Ovary (tissue), 9 donors: ENCODE results near the gene SCN9A. TPM values are rescaled to one million over a fixed set of nuclear protein-coding genes. Genes with fewer than 3 reads are reported as not detected.

Source experiments
- DNase-seq, 5 donors: peaks; one replicate each; pipeline ENCODE4 v3.0.0-alpha.2; 2019 to 2020
- H3K27ac ChIP-seq, 2 donors: fragments of 200-600 bp; one replicate each; pipeline versions ENCODE4 v1.5.1 to v1.8.0; 2019 to 2022
- H3K27me3 ChIP-seq: fragments of 200-600 bp; one replicate; pipeline ENCODE4 v1.8.0; 2022
- H3K36me3 ChIP-seq: fragments of 200-600 bp; sonication (generic); one replicate; pipeline ENCODE4 v1.5.1; 2019
- H3K4me1 ChIP-seq: one replicate; pipeline ENCODE4 v1.8.1; 2013; ENCODE audit warnings: mild to moderate bottlenecking, moderate library complexity; ENCODE audit not compliant: insufficient read depth
- H3K4me3 ChIP-seq: fragments of 200-600 bp; sonication (generic); one replicate; pipeline ENCODE4 v1.5.1; 2017
- H3K9me3 ChIP-seq, 2 donors: fragments of 200-600 bp in 1 of 2; sonication (generic) in 1 of 2; one replicate each; pipeline versions ENCODE4 v1.5.1 to v1.8.1; 2013 to 2019; ENCODE audit warnings: mild to moderate bottlenecking in 1 of 2, moderate library complexity in 1 of 2
- EP300 ChIP-seq: sonication (generic); formaldehyde crosslinking; IDR thresholded peaks from one replicate; pipeline ENCODE4 v1.6.1; 2017; ENCODE audit warnings: antibody characterized with exemption
- POLR2A ChIP-seq: fragments of 450-650 bp; IDR thresholded peaks from one replicate; pipeline ENCODE4 v1.6.1; 2017; ENCODE audit warnings: antibody characterized with exemption, mild to moderate bottlenecking, moderate library complexity
- WGBS, 3 donors: extraction: QIAGEN DNeasy Blood & Tissue Kit in 1 of 3; methylation state at CpG; one replicate each; pipeline versions ENCODE4 v1.1.5 to v1.1.7; 2013 to 2017; 5-methylcytosine and 5-hydroxymethylcytosine counted together
- intact Hi-C, 4 donors: fragments of 100-400 bp; cut with DNase I; formaldehyde crosslinking; loops; one replicate each; pipeline versions ENCODE4 v1.11.0 to v1.15.1; 2022 to 2023
- polyA plus RNA-seq, 2 donors: library from polyadenylated mRNA; stranded (reverse); fragments of 200-250 nt in 1 of 2; fragments of 350-450 nt in 1 of 2; fragmentation: Illumina TruSeq in 1 of 2; extraction: RNeasy Lipid Tissue Mini Kit (QIAGEN cat#74804) in 1 of 2; gene quantifications; one replicate each; pipeline ENCODE4 v1.2.3, GENCODE V29; 2013 to 2014
- total RNA-seq, 7 donors: library from RNA; depleted of rRNA in 2 of 7; stranded (reverse); fragments of >200 nt in 2 of 7; fragmentation: NEBNext Ultra II Directional in 3 of 7; extraction: Animal tissue kit (Norgen Biotek cat#: 25700) in 3 of 7; gene quantifications; one replicate each; pipeline versions ENCODE4 v1.1.0 to v1.2.4, GENCODE V29; 2016 to 2023
- TF ChIP-seq, protein P1 (sequence below), 3 donors: fragments of 450-650 bp in 2 of 3; fragments of 200-600 bp in 1 of 3; IDR thresholded peaks; one replicate each; pipeline versions ENCODE4 v1.5.1 to v1.8.0; 2016 to 2022; ENCODE audit warnings: antibody characterized with exemption in 3 of 3, mild to moderate bottlenecking in 1 of 3
- donor health status: DM: no; HTN: no; CAD: no; lungs with moderate emphysema.
- donor health status: DM: no; HTN: no; CAD: no.
- donor health status: Bipolar disorder and iron deficiency.
- donor health status: DM: yes; HTN: yes; CAD: no.
- donor health status: DM: no; HTN: no; CAD: no.
- donor health status: DM: yes; HTN: yes; CAD: no.

The SCN9A gene
- total and polyA plus RNA-seq, 9 donors: 0.33 to 4.5 (median 1.3) TPM

DNA sequence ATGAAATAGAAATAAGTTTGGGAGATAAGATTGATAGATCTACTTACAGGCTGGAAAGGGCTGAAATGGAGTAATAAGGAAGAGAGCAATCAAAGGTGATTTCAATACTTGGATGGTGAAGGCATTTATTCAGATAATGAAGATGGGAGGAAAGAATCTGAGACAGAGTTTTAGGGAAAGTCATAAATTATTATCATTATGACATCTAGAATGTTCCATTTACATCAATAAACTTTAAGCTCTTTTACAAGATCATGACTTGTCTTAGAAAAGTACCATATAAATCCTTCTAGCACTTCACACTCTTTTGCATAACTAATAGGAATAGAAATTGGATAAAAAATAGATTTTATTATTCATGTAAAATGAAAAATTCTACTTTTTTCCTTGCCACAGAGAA lies 2.2 kb downstream of the SCN9A start:
- Histone ChIP-seq H3K9me3 (no peaks in the 10 kb centered on the region), H3K4me1 (peaks cover 4% of the 10 kb centered on the region), H3K4me3 (no peak overlapping the region), H3K36me3 (no peaks in the 10 kb centered on the region), H3K27ac (no peak overlapping the region), H3K27me3 (no peaks in the 10 kb centered on the region)
- no peak for DNase-seq
- TF ChIP-seq, protein P1, sequence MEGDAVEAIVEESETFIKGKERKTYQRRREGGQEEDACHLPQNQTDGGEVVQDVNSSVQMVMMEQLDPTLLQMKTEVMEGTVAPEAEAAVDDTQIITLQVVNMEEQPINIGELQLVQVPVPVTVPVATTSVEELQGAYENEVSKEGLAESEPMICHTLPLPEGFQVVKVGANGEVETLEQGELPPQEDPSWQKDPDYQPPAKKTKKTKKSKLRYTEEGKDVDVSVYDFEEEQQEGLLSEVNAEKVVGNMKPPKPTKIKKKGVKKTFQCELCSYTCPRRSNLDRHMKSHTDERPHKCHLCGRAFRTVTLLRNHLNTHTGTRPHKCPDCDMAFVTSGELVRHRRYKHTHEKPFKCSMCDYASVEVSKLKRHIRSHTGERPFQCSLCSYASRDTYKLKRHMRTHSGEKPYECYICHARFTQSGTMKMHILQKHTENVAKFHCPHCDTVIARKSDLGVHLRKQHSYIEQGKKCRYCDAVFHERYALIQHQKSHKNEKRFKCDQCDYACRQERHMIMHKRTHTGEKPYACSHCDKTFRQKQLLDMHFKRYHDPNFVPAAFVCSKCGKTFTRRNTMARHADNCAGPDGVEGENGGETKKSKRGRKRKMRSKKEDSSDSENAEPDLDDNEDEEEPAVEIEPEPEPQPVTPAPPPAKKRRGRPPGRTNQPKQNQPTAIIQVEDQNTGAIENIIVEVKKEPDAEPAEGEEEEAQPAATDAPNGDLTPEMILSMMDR (IDR thresholded peaks at IDR 0.05): no peak
- no peak for TF ChIP-seq EP300
- TF ChIP-seq POLR2A: no peak
- intact Hi-C loops: no loop called here

DNA sequence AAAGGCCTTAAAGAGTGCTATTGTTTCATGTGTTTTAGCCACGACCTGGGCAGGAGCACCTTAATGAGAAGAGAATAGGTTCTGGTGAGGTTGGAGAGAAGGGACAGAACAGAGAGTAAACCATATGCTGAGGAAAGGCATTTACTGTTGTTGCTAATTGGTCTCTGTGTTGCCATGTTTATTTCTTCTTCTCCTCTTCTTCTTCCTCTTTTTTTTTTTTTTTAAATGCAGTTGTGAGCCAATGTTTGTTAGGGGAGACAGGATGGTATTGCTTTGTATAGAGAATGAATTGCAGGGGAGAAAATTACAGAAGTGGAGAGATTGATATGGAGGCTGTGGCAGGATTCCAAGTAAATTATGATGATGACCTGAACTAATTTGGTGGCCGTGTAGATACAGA lies 2.6 kb downstream of the SCN9A start:
- H3K27me3 ChIP-seq: no peaks in the 10 kb centered on the region
- WGBS, 3 donors: 55 to 63% (median 57%) methylated on average over 2 of the region's 2 CpGs
- H3K4me1 ChIP-seq: peaks cover 4% of the 10 kb centered on the region
- no peaks in the 10 kb centered on the region for H3K36me3 ChIP-seq
- no peaks in the 10 kb centered on the region for H3K9me3 ChIP-seq
- TF ChIP-seq EP300 (no peak), POLR2A (no peak)
- TF ChIP-seq, protein P1 (IDR thresholded peaks at IDR 0.05): no peak
- no peak for DNase-seq
- no peak overlapping the region for H3K27ac ChIP-seq
- H3K4me3 ChIP-seq: no peak overlapping the region
- intact Hi-C loops: no loop called here

DNA sequence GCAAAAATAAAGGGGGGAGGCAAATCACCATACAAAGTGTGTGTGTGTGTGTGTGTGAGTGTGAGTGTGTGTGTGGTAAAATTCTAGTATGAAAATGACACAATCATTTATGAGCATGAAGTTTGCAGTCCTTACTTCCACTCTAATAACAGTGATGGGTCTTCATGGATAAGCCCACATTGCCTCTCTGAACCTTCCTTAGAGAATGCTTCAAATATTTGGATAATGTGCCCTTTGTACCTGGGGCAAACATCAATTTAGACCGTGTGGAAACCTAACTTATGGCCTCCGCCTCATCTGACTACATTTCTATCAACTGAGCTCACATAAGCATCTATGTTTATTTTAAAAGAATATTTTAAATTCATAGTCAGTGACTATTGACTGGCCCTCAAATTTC lies 3.7 kb downstream of the SCN9A start:
- no peak for DNase-seq
- peaks cover 4% of the 10 kb centered on the region for H3K4me1 ChIP-seq
- H3K27ac ChIP-seq: no peak overlapping the region
- no peaks in the 10 kb centered on the region for H3K27me3 ChIP-seq
- 75 to 76% (median 75%) methylated on average over 2 of the region's 2 CpGs for WGBS, 3 donors
- TF ChIP-seq, protein P1 (IDR thresholded peaks at IDR 0.05): no peak
- no peaks in the 10 kb centered on the region for H3K9me3 ChIP-seq
- no peak overlapping the region for H3K4me3 ChIP-seq
- intact Hi-C loops: no loop called here
- no peaks in the 10 kb centered on the region for H3K36me3 ChIP-seq

DNA sequence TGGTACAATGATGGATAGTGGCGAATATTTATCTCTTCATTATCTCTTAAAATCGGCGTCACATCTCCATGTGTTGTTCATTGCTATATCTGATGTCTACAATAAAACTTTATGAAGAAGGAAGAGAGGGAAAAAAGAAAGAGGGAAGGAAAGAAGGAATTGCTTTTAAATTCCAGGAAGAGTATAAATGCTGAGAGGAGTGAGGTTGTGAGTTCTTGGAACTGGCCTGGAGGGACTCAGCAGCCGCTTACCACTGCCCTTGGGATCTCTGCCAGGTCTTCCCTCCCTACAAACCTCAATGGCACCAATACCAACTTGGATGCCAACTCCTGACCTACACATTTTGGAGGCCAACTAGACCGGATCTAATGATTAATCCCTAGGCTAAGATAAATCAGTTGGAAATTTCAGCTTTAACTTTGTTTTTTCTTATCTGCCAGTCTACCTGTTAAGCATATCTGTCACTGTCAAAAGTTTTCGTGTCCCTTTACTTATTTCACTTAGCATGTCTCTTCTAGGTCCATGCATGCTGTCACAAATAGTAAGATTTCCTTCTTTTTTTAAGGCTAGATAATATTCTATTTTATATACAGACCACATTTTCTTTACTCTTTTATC lies 9.8 kb downstream of the SCN9A start:
- WGBS, 3 donors: 56 to 67% (median 58%) methylated on average over 6 of the region's 6 CpGs

More for the DNA sequence above, 9.8 kb downstream of the SCN9A start:
- Histone ChIP-seq H3K9me3 (no peaks in the 10 kb centered on the region), H3K4me3 (no peak overlapping the region), H3K36me3 (no peaks in the 10 kb centered on the region), H3K27ac (no peak overlapping the region), H3K27me3 (no peaks in the 10 kb centered on the region), H3K4me1 (no peaks in the 10 kb centered on the region)
- intact Hi-C loops: no loop called here
- DNase-seq: no peak
- TF ChIP-seq, protein P1 (IDR thresholded peaks at IDR 0.05): no peak
